GM19468 (cell line): ENCODE results near the gene DDX42.

Source experiments
- ATAC-seq: cut with Tn5 transposase; IDR thresholded peaks from one replicate; pipeline ENCODE4 v1.9.1; 2021; ENCODE audit warnings: mild to moderate bottlenecking, moderate library complexity, moderate number of reproducible peaks; ENCODE audit not compliant: unreplicated experiment; ENCODE audit errors: extremely low read depth

Gene DDX42

DNA sequence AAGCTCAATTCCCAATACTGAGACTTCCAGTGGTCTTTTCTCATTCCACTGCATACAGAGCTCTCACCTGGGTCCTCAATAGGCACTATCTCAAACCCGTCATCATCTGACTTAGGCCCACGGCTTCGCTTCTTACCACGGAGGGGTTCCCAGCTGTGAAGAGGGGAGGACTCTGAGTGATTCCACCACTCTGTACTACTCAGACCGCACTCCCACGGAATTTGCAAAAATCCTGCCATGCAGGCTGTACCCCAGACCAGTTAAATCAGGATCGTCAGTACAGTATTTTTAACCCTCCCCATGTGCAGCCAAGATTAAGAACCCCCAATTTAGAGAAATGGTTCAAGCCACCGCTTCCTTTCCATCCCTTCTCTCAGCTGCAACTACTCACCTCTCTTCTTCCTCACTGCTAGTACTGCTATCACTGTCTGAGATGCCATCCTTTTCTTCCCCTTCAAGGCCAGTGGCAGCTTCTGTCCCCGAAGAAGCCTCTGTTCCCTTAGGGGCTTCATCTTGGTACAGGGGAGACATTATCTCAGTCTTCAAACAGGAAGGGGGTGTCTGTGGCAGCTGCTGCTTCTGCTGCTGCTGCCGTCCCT, 47.1 kb downstream of the DDX42 start:
- ATAC-seq: no peak

DNA sequence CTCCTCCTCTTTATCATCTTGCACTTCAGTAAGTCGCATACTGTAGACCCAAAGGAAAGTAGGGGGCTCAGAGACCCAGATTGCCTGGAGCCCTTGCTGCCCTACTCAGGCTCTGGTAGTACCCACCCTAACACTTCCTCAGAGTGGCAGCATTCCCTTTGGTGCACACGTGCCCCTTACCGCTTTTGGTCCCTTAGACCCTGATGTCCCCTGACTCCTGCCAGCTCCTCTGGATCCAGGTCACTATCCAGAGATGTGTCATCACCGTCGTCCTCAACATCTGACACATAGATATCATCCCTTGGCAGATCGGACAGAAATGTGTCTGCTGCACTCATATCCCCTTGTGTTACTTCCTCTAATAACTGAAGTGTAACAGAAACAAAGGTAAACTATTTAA, 47.8 kb downstream of the DDX42 start:
- no peak for ATAC-seq

DNA sequence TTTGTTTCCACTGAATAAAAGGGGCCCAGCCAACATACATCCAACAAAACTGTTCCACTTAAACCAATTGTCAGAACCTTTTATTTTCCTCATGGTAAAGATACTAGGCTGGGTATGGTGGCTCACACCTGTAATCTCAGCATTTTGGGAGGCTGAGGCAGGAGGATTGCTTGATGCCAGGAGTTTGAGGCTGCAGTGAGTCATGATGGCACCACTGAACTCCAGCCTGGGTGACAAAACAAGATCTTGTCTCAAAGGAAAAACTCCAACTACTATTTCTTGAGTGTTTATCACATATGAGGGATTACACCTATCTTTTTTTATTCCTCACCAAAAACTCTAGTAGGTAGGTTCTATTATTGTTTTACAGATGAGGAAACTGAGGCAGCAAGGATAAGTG, 48.6 kb downstream of the DDX42 start:
- ATAC-seq: no peak

DNA sequence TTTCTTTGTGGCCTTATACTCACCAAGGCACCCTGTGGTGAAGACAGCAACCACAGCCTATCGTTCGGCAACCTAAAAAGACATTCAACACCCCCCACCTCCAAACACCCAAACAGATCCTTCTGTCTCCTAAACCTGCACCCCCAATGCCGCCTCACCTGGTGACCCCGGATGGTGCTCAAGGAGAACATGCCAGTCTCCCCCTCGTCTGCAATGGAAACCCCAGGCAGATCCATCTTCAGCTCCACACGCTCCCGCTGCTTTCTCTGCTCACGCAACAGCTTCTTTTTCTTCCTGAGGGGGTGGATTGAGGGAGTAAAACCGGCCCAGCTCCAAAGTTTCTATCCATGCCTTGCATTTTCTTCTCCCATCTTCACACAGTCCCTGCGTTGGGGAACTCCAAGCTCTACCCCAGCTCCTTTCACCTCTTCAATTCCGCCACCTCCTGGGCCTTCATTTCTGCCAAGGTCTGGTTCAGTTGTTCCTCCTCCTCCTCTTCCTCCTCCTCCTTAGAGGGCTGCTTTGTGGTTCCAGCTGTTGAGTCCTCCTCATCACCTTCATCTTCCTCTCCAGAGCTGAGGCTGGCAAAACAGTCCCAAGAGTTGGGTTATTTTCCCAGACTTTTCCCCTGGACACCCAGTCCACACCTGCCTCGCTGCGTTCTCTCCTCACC, 49.8 kb downstream of the DDX42 start:
- ATAC-seq: no peak

DNA sequence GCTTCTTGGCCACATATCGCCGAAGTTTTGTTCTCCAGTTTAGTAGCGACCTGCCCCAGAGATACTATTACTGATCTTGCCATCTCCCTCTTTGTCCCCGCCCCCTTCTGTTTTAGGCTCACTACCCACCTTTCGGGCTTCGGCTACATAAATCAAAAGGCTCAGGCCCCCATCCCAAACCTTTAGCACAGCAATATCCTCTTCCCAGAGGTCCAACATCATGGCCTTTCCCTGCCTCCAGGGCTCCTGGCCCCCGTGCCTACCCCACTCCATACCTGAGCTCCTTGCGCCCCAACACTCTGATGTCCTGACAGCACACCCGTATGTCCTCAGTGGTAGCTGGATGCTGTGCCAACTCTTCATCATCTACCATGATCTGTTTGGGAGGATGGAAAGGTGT, 50.4 kb downstream of the DDX42 start:
- ATAC-seq: no peak

DNA sequence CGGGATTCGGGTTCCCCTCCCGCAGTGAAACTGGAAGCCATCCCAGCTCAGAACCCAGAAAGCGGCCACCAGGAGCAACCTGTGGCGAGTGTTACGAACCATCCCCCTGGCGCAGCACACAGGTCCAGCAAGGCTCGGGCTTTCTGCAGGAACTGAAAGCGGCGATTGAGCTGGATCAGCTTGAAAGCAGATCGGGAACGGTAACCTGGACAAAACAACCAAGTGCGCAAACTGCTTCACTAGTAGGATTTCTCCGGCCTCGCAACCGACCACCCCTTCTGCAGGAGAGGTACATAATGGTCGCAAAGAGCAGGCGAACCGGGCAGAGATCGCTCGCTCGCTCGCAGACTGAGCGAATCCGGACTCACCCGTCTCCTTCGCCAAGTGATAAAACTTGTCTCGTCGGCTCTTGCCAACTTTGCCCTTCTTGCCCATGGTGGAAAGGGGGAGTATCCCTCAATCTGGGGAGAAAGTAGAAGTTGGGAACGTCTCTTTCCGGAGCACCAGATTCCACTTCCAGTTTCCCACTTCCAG, 52.6 kb downstream of the DDX42 start:
- no peak for ATAC-seq

DNA sequence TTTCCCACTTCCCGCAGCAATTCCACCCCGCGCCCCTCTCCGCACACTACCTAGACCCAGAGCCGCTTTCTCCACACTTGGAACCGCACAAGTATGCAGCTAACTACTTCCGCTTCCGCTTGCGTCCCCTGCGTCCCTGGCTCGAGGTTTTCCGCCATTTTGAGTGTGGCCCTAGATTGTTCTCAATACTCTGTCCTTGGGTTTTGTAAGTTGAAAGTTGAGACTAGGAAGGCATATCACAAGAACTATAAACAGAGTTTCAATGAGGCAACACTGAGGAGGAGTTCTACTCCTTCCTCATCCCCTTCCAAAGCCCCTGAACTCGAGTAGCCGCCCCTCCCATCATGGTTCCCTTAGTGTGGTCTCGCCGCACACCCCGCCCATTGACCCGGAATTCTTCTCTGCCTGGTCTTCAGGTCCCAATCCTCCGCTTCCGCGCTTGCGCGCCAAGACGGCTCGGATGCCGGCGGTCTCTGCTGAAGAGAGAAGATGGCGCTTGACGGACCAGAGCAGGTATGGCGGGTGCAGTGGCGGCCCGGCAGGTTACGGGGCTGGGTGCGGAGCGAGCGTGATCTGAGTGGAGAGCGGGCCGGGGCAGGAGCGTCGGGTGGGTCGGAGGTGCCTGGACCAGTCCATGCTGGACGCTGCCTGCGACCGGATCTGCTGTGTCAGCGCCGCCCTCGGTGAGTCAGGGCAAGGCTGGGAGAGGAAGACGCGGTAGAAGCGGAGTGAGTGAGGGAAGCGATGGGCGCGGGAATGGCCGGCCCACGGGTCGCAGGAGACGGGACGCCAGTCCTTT, 53.2 kb downstream of the DDX42 start, which contains the start of the genes FTSJ3 and PSMC5:
TSS of gene FTSJ3 (minus strand) at position 662 of the 799 bp plus-strand sequence. CDS start 761 bp downstream, outside the sequence.
TSS of gene PSMC5 (plus strand) at position 430 of the 799 bp plus-strand sequence. CDS start at position 490, 60 bp downstream.
- ATAC-seq: peak; percentile 30

DNA sequence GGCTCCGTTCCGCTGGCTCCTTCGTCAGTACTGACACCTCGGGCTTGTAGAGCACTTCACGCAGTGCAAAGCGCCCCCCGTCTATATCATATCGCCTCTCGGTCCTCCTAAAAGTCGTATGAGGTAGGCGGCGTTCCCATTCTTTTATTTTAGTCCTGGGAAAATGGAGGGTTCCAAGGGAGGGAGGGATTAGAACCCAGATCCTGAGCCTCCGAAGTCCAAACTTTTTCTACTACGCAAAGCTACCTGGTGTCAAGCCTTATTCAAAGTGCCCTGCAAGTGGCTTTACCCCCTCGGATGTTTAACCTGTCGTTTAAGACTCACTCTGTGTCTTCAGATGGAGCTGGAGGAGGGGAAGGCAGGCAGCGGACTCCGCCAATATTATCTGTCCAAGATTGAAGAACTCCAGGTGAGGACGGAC, 53.8 kb downstream of the DDX42 start:
- no peak for ATAC-seq

DNA sequence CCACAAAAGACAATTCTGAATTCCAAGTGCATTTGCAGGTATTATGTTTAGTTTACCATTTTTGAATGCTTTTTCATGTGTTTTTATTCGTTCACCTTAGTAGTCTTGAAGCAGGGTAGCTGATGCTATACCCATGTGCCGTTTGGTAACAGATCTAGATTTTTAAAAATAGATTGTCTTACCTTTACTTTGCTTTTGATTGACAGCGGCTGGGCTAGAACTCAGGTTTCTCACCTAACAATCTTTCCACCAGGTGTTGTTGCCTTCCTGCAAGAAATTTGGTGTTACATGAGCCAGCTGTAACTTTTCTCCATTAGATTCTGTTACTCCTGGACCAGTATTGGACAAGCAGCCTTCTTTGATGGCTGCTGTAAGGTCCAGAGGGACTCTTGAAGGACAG, 55.0 kb downstream of the DDX42 start:
- no peak for ATAC-seq

DNA sequence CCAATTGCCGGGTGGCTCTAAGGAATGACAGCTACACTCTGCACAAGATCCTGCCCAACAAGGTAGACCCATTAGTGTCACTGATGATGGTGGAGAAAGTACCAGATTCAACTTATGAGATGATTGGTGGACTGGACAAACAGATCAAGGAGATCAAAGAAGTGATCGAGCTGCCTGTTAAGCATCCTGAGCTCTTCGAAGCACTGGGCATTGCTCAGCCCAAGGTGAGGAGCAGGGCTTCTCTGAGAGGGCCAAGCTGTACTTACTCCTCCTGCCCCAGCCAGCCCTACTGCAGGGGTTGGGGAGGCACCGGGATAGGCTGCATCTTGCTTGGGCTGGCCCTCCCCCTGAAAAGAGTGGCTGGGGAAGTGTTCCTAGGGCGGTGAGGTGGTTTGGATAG, 56.3 kb downstream of the DDX42 start:
- ATAC-seq: no peak

DNA sequence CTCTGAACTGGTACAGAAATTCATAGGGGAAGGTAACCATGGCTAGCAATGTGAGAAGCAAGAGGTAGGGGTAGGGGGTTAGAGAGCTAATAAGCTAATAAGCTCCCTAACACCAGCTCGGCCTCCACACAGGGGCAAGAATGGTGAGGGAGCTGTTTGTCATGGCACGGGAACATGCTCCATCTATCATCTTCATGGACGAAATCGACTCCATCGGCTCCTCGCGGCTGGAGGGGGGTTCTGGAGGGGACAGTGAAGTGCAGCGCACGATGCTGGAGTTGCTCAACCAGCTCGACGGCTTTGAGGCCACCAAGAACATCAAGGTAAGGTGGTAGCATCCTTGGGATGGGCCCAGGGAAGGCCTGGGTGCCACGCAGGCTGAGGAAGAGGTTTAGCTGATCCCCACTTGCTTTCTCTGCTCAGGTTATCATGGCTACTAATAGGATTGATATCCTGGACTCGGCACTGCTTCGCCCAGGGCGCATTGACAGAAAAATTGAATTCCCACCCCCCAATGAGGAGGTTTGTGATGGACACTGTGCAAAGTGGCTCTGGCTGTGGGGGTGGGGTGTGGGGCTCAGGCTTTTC, 57.0 kb downstream of the DDX42 start:
- no peak for ATAC-seq

DNA sequence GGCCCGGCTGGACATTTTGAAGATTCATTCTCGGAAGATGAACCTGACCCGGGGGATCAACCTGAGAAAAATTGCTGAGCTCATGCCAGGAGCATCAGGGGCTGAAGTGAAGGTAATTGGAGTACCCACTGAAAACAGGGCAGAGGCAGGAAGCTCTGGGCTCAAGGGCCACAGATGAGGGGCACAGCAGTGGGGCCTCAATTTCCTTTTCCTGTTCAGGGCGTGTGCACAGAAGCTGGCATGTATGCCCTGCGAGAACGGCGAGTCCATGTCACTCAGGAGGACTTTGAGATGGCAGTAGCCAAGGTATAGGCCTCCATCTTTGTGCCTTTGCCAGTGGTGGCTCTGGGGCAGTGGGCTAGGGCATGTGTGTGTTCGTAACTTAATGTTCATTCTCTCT, 57.5 kb downstream of the DDX42 start:
- no peak for ATAC-seq

DNA sequence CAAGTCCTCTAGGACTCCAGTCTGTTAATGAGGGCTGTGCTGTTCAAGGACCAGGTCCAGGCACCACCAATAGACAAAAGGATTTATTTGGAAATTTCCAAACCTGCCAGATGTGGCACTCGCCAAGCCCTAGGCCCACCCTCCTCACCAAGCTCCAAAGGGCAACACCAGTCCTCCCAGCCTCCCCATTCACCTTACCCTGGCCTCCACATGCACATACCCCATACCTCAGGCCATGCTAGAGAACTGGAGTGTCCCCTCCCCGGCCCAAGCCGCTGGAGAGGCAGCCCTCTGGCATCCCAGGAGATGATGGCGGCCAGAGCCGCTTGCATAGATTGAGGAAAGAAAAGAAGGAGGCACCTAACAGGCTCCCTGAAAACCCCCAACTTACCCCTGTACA, 58.0 kb downstream of the DDX42 start:
- ATAC-seq: no peak

DNA sequence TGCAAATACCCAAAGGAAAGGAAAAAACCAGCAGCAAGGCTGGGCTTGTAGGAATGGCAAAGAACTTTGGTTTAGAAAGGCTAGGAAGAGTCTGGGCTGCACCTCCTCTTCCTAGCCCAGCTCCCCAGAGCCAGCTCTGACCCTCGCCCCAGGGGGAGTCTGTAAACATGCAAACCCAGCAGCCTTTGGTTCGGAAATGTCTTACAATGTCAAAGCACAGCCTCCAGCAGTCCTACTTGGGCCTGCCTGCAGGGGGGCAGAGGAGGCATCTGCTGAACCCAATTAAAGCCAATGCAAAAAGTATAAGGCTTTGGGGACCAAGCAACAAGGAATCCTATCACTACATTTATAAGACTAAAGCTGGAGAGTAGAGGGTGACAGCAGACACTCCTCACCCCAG, 58.5 kb downstream of the DDX42 start:
- ATAC-seq: no peak

DNA sequence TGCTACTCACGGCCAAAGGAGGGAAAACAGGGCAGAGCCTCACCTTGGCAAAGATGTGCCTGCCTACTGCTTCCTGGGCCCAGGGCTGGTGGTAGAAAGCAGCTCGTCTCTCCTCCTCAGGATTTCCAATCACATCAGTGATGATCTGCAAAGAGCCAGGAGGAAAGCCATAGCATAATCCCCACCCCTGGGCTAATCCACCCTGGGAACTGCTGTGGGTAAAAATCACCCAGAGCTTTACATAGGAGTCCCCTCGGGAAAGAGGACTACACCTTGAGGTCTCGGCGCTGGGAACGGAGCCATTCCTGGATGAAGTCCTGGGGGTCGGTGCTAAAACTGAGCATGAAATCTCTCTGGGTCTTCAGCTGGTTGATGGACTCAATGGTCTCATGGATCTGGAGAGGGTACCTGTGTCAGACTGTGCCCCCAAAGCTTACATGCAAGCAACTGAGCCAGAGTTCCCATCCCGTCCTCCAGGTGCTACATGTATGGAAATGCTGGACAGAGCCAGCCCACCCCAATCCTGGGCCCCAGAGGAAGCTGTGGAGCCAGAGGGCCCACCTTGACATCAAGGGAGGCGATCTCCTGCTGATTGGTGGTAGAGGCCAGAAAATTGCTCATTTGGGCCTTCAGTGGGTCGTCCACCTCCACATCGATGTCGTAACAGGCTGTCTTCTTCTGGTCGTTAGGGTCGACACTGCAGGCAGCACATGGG, 59.2 kb downstream of the DDX42 start:
- no peak for ATAC-seq

DNA sequence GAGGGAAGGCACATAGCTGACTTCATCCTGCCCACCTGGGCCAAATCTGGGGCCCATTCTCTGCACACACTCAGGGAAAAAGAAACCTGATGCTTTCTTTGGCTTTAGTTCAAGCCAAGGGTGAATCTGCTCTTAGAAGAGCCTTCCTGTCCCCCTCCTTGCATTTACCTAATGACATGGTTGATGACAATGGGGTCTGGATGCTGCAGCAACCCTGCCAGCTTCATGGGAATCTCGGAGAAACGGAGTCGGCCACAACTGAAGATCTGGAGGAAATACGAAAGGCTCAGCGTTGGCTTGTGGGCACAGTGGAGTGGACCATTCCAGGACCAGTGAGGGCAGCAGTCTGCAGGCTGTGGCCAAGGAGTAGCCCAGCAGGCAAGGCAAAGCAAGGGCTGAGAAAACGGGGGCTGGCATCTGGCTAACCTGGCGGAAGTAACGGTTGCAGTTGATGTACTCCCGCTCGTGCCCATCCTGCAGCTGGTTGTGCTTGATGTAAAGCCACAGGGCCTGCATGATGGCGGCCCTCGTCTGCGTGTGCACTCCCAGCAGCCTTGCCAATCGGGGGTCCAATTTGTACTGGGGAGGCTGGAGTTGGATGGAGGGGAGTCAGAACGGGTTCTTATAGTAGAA, 59.9 kb downstream of the DDX42 start:
- no peak for ATAC-seq

DNA sequence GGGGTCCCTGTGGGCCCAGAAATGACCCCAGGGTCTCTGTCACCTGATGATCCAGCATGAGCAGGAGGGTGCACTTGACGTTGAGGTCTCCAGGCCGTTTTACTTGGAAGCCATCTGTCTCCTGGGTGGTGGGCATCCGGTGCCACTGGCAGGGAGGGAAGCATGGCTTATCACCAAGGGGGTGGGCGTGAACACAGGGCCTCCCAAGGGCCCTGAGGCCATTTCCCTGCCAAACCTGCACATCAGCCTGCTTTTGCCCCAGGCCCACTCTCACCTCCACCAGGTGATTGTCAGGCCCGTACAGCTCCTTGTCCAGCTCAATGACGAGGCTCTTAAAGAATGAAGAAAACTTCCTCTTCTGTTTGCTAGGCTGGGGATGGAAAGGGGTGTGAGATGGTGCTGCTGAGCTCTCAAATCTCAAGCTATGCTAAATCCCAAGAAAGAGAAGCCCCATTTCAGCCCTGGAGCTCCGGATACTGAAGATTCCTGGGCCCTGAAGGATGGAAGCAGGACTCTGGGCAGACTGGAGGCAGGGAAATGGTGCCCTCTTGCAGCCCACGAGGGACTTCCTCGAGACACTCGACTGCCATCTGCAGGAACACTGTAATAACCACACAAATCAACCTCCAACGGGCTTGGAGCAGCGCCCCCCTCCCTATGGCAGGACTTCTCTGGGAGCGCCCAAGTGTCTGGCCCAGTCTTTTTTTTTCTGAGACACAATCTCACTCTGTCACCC, 60.6 kb downstream of the DDX42 start:
- no peak for ATAC-seq

DNA sequence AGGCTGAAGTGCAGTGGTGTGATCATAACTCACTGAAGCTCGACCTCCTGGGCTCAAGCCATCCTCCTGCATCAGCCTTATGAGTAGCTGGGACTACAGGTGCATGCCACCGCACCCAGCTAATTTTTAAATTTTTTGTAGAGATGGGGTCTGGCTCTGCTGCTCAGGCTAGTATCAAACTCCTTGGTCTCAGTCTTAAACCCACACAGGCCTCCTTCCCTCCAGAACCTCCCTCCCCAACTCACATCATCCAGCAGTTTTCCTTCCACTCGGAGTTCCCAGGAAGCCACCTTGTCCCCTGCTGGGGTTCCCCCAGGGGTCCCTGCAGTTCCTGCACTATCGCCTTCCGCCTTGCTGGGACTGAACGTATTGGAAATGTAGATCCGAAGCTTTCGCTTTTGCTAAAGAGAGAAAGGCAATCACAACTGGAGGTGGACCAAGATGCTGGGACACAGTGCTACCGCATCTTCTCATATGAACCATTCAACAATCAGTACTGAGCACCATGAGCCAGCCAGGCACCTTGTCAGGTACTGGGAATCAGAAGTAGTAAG, 61.3 kb downstream of the DDX42 start:
- ATAC-seq: no peak

DNA sequence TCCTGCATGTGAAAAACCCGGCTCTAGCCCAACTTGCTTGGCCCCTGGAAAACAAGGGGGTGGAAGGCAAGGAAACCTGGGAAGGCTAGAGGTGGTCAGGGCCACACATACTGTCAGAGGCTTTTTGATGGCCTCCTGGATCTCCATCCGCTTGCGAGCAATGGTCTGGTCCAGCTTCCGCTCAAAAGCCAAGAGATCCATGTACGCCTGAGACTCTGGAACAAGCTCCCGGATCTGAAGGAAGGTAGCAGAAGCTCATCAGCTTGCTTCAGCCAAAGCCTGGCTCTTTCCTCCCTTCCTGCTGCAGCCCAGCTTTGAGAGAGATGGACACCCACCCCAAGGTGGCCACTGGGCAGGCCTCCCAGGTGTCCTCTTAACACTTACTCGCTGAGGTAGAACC, 62.8 kb downstream of the DDX42 start:
- no peak for ATAC-seq
